A673 (cell line): ENCODE results near the gene PLAAT4. TPM values are rescaled to one million over a fixed set of nuclear protein-coding genes. Genes with fewer than 3 reads are reported as not detected.

Source experiments
- BruUV-seq: library from RNA; stranded (reverse); fragments of 400-500 nt; replicated peaks from 2 replicates; lab custom pipeline; 2021; lab: Mats Ljungman, UMichigan
- CTCF ChIA-PET: fragments of 300-600 bp; sonication (Branson Sonifier 250); formaldehyde crosslinking; loops from one replicate; lab custom pipeline; 2022; ENCODE audit warnings: antibody characterized with exemption; lab: Charles Lee
- POLR2A ChIA-PET: fragments of 300-600 bp; sonication (Branson Sonifier 250); formaldehyde crosslinking; loops from one replicate; lab custom pipeline; 2022; ENCODE audit warnings: antibody characterized with exemption; ENCODE audit not compliant: low non-redundant PET; lab: Charles Lee
- DNase-seq: peaks from one replicate; pipeline ENCODE4 v3.0.0-alpha.2; 2015; ENCODE audit warnings: low spot score
- H3K27ac ChIP-seq: fragments of 200-600 bp; sonication (generic); 2 replicates; pipeline ENCODE4 v1.5.1; 2016; ENCODE audit warnings: mixed run types, low read depth, mild to moderate bottlenecking, mixed read lengths, antibody characterized with exemption, low read length; ENCODE audit not compliant: poor library complexity, severe bottlenecking
- H3K27me3 ChIP-seq: fragments of 200-600 bp; sonication (generic); replicated peaks from 2 replicates; pipeline ENCODE4 v1.6.1; 2017; ENCODE audit warnings: mixed run types, low read depth, mild to moderate bottlenecking, mixed read lengths, antibody characterized with exemption, low read length; ENCODE audit not compliant: insufficient read depth, poor library complexity
- H3K36me3 ChIP-seq: fragments of 200-600 bp; sonication (generic); 2 replicates; pipeline ENCODE4 v1.6.1; 2016; ENCODE audit warnings: mixed run types, mild to moderate bottlenecking, mixed read lengths, antibody characterized with exemption, low read length; ENCODE audit not compliant: insufficient read depth, poor library complexity, severe bottlenecking
- H3K4me1 ChIP-seq: fragments of 200-600 bp; sonication (generic); 2 replicates; pipeline ENCODE4 v1.6.1; 2017; ENCODE audit warnings: mixed run types, mild to moderate bottlenecking, mixed read lengths, antibody characterized with exemption, low read length; ENCODE audit not compliant: insufficient read depth, poor library complexity, severe bottlenecking
- H3K4me3 ChIP-seq: fragments of 200-600 bp; sonication (generic); 2 replicates; pipeline ENCODE4 v1.5.1; 2016; ENCODE audit warnings: low read depth, mixed run types, mild to moderate bottlenecking, mixed read lengths, low read length; ENCODE audit not compliant: poor library complexity, severe bottlenecking
- H3K9me3 ChIP-seq: fragments of 200-600 bp; sonication (generic); 2 replicates; pipeline ENCODE4 v1.6.1; 2016; ENCODE audit warnings: mixed run types, low read depth, mild to moderate bottlenecking, mixed read lengths, antibody characterized with exemption, low read length; ENCODE audit not compliant: poor library complexity, severe bottlenecking
- EZH2 ChIP-seq: fragments of 200-600 bp; sonication (generic); IDR thresholded peaks from 2 replicates; pipeline ENCODE4 v1.6.1; 2017; ENCODE audit warnings: borderline replicate concordance, low read depth, mild to moderate bottlenecking, mixed read lengths, antibody characterized with exemption, low read length; ENCODE audit not compliant: poor library complexity, severe bottlenecking
- intact Hi-C: fragments of 100-400 bp; cut with micrococcal nuclease; formaldehyde crosslinking; loops from one replicate; pipeline ENCODE4 v1.10.0; 2022; ENCODE audit not compliant: unreplicated experiment
- total RNA-seq: library from RNA; stranded (reverse); gene quantifications from 2 replicates; pipeline ENCODE4 v1.2.3, GENCODE V29; 2021
- TF ChIP-seq, protein P1 (sequence below): fragments of 300-800, 200-600 bp; sonication (generic); conservative IDR thresholded peaks from 2 replicates; pipeline ENCODE4 v1.5.1; 2017; ENCODE audit warnings: low read depth, mild to moderate bottlenecking, antibody characterized with exemption, low read length, moderate library complexity, mixed read lengths

The PLAAT4 gene
- total RNA-seq, 1 experiment from 2014 or later = 0.97 TPM

DNA sequence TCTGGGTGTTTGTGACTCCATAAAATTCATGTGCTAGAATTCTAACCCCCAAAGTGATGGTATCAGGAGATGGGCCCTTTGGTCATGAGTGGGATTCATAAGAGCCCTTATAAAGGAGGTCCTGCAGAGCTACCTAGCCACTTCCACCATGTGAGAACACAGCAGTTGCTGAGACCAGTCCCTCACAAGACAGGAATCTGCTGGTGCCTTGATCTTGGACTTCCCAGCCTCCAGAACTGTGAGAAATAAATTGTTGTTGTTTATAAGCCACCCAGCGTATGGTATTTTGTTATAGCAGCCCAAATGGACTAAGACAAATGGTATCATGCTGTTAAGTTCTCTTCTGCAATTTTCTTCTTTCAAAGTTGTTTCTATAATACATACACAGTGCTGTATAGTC lies 44.2 kb upstream of the PLAAT4 start:
- ChIA-PET CTCF (no interaction called here), POLR2A (no interaction called here)
- intact Hi-C loops = no loop called here

GRCh38 chr11:63493127-63493526 lies 43.5 kb upstream of the PLAAT4 start:
- CTCF ChIA-PET = no interaction called here
- Histone ChIP-seq H3K27me3 (peaks cover 57% of the 10 kb centered on the region), H3K27ac (no peak overlapping the region), H3K4me1 (peaks cover 5% of the 10 kb centered on the region), H3K4me3 (no peak overlapping the region), H3K36me3 (no peaks in the 10 kb centered on the region), H3K9me3 (no peaks in the 10 kb centered on the region)
- BruUV-seq = no TSS peak
- DNase-seq = no peak
- POLR2A ChIA-PET = interaction anchor here (0.6 kb wide), 1 partner anchor 40 kb away, joined by 3 read pairs; no protein-coding TSS in a partner anchor
- TF ChIP-seq, protein P1, sequence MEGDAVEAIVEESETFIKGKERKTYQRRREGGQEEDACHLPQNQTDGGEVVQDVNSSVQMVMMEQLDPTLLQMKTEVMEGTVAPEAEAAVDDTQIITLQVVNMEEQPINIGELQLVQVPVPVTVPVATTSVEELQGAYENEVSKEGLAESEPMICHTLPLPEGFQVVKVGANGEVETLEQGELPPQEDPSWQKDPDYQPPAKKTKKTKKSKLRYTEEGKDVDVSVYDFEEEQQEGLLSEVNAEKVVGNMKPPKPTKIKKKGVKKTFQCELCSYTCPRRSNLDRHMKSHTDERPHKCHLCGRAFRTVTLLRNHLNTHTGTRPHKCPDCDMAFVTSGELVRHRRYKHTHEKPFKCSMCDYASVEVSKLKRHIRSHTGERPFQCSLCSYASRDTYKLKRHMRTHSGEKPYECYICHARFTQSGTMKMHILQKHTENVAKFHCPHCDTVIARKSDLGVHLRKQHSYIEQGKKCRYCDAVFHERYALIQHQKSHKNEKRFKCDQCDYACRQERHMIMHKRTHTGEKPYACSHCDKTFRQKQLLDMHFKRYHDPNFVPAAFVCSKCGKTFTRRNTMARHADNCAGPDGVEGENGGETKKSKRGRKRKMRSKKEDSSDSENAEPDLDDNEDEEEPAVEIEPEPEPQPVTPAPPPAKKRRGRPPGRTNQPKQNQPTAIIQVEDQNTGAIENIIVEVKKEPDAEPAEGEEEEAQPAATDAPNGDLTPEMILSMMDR = no peak
- no peak for TF ChIP-seq EZH2
- intact Hi-C loops = no loop called here

More for the DNA sequence above, 44.2 kb upstream of the PLAAT4 start:
- H3K4me3 ChIP-seq = no peak overlapping the region
- H3K27ac ChIP-seq = no peak overlapping the region
- no peak for TF ChIP-seq EZH2
- TF ChIP-seq, protein P1 = no peak
- H3K9me3 ChIP-seq = no peaks in the 10 kb centered on the region
- DNase-seq = no peak
- H3K36me3 ChIP-seq = no peaks in the 10 kb centered on the region
- H3K27me3 ChIP-seq = peaks cover 63% of the 10 kb centered on the region
- no TSS peak for BruUV-seq
- H3K4me1 ChIP-seq = peaks cover 5% of the 10 kb centered on the region

DNA sequence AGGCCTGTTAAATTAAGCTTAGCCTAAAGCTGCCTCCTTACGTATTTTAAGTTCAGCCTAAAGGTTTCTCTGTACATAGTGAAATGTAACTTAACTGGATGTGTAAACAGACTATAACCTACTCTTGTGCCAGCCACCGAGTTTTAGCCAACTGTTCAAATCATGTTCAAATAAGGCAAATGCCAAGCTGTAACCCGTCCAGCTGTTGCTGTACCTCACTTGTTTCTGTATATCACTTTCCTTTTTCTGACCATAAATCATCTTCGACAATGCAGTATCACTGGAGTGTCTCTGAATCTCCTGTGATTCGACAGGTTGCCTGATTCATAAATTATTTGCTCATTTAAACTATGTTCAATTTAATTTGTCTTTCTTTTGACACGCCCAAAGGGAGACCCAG lies 41.6 kb upstream of the PLAAT4 start:
- intact Hi-C loops = no loop called here
- peaks cover 39% of the 10 kb centered on the region for H3K27me3 ChIP-seq
- TF ChIP-seq, protein P1 = no peak
- no peak for TF ChIP-seq EZH2

More for the DNA sequence above, 41.6 kb upstream of the PLAAT4 start:
- Histone ChIP-seq H3K36me3 (no peaks in the 10 kb centered on the region), H3K9me3 (peaks cover 4% of the 10 kb centered on the region), H3K4me1 (peaks cover 5% of the 10 kb centered on the region), H3K27ac (no peak overlapping the region), H3K4me3 (no peak overlapping the region)
- BruUV-seq = no TSS peak
- ChIA-PET POLR2A (no interaction called here), CTCF (no interaction called here)
- no peak for DNase-seq
